Astrocyte (in vitro differentiated cells and primary cell): Measurements from ENCODE around the gene SNX5.

ENCODE experiments used
- EZH2 ChIP-seq: IDR thresholded peaks from 2 replicates; pipeline ENCODE4 v1.6.1; 2012; ENCODE audit warnings: mild to moderate bottlenecking, low read length, inconsistent platforms; ENCODE audit not compliant: insufficient read depth
- TF ChIP-seq, protein P1 (sequence below): IDR thresholded peaks from 2 replicates; pipeline ENCODE4 v1.5.1; 2011; ENCODE audit warnings: low read depth, mild to moderate bottlenecking, inconsistent platforms, low read length, moderate library complexity; ENCODE audit not compliant: insufficient read depth

DNA sequence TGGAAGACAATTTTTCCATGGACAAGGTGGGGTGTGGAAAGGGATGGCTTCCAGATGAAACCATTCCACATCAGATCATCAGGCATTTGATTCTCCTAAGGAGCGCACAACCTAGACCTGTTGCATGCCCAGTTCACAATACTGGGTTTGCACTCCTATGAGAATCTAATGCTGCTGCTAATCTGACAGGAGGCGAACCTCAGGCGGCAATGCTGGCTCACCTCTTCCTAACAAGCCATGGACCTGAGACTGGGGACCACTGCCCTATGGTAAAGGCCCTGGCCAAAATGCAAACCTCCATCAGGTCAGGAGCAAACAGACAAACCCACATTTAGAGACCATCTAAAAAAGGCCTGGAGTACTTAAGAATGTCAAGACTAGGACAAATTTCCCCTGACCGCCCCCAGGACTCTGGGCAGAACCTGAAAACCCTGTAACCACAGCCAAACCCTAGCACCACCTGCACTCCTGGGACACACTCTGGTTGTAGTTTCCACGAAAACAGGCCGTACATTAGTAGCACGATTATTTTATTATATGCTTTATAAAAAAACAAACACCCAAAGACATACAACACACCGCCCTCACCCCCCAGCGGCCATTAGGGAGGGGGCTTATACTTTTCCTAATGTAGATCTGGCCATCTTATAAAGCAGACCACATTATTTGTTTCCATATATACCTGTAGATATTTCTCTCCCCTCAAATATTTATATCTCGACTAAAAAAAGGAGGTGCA is 27.3 kb downstream of the SNX5 start:
- TF ChIP-seq, protein P1, sequence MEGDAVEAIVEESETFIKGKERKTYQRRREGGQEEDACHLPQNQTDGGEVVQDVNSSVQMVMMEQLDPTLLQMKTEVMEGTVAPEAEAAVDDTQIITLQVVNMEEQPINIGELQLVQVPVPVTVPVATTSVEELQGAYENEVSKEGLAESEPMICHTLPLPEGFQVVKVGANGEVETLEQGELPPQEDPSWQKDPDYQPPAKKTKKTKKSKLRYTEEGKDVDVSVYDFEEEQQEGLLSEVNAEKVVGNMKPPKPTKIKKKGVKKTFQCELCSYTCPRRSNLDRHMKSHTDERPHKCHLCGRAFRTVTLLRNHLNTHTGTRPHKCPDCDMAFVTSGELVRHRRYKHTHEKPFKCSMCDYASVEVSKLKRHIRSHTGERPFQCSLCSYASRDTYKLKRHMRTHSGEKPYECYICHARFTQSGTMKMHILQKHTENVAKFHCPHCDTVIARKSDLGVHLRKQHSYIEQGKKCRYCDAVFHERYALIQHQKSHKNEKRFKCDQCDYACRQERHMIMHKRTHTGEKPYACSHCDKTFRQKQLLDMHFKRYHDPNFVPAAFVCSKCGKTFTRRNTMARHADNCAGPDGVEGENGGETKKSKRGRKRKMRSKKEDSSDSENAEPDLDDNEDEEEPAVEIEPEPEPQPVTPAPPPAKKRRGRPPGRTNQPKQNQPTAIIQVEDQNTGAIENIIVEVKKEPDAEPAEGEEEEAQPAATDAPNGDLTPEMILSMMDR, result no peak
- no peak for TF ChIP-seq EZH2
